ENCODE results near the gene PCSK6. TPM values are rescaled to one million over a fixed set of nuclear protein-coding genes. Genes with fewer than 3 reads are reported as not detected.

PCSK6 gene
- total RNA-seq, 3 donors from 2014 or later, result 7.2 to 19.7 (median 18.0) TPM

DNA sequence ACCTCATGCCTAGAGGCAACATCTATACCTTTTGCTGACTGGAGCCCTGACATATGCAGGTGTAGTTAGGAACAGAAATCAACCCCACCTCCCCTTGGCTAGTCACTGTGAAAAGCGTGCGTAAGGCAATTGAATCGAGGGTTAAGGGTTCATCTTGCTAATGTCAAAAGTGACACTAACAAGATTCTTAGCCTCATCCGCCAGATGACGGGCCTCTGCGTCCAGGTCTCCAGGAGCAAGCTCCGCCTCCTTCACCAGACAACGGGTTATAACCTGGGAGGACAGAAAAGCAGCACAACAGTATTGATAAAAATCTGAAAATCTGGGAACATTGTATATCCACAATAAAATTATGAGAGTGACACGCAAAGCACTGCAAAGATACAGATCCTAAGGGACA lies 216.9 kb downstream of the PCSK6 start:
- H3K4me1 ChIP-seq, result peaks cover 0 to 2% of the 10 kb centered on the region in 2 donors
- H3K27ac ChIP-seq, result no peak overlapping the region
- peaks cover 27% of the 10 kb centered on the region for H3K36me3 ChIP-seq
- intact Hi-C loops (cut with DNase I; ENCODE audit: low total_unique reads), result no loop called here
- no peaks in the 10 kb centered on the region for H3K9me3 ChIP-seq
- no peak overlapping the region for H3K4me3 ChIP-seq
- DNase-seq (ENCODE audit: low spot score in 2 of 2), result no peak
- TF ChIP-seq, protein P1, sequence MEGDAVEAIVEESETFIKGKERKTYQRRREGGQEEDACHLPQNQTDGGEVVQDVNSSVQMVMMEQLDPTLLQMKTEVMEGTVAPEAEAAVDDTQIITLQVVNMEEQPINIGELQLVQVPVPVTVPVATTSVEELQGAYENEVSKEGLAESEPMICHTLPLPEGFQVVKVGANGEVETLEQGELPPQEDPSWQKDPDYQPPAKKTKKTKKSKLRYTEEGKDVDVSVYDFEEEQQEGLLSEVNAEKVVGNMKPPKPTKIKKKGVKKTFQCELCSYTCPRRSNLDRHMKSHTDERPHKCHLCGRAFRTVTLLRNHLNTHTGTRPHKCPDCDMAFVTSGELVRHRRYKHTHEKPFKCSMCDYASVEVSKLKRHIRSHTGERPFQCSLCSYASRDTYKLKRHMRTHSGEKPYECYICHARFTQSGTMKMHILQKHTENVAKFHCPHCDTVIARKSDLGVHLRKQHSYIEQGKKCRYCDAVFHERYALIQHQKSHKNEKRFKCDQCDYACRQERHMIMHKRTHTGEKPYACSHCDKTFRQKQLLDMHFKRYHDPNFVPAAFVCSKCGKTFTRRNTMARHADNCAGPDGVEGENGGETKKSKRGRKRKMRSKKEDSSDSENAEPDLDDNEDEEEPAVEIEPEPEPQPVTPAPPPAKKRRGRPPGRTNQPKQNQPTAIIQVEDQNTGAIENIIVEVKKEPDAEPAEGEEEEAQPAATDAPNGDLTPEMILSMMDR (IDR thresholded peaks at IDR 0.05), result no peak
- TF ChIP-seq POLR2A (IDR thresholded peaks at IDR 0.05), result no peak
- no peak for TF ChIP-seq POLR2AphosphoS5 (IDR thresholded peaks at IDR 0.05)
- H3K27me3 ChIP-seq, result no peaks in the 10 kb centered on the region

DNA sequence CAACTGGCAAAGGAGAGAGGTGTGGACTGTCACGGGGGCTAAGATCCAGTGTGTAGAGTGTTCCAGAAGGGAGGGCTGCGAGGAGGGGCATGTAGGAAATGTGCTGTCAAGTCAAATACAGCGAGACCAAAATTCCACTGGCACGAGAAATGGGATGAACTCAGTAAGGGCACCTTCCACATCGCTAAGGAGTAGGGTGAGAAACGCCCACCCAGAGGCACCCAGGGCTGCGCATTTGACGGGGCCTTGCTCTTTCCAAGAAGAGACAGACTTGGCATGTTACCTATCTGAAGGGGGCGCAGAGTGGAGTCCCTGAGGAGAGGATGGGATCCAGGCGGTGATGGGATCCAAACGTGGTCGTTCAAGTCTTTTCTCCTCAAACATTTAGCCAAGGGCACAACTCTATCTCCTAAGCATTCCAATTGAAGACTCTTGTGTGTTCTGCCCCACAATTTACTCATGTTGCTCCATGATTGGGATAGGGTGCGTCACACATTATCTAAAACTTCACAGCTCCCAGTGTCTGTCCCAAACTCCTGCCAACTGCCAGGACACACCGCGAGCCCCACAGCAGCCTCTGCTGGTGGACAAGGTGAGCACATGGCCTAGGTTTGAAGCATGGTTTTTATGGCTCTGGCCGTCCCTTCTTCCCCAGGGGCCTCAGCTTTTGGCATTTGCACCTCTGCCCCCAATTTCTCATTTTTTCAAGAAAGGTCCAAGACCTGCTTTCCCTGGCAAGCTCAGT lies 219.9 kb downstream of the PCSK6 start:
- Histone ChIP-seq H3K27ac (no peak overlapping the region), H3K27me3 (no peaks in the 10 kb centered on the region), H3K9me3 (no peaks in the 10 kb centered on the region), H3K36me3 (peaks cover 27% of the 10 kb centered on the region), H3K4me3 (no peak overlapping the region), H3K4me1 (peaks cover 5 to 10% of the 10 kb centered on the region in 2 donors)
- no peak for DNase-seq (ENCODE audit: low spot score in 2 of 2)
- intact Hi-C loops (cut with DNase I; ENCODE audit: low total_unique reads), result no loop called here
- TF ChIP-seq, protein P1 (IDR thresholded peaks at IDR 0.05), result no peak
- no peak for TF ChIP-seq POLR2AphosphoS5 (IDR thresholded peaks at IDR 0.05)
- no peak for TF ChIP-seq POLR2A (IDR thresholded peaks at IDR 0.05)

DNA sequence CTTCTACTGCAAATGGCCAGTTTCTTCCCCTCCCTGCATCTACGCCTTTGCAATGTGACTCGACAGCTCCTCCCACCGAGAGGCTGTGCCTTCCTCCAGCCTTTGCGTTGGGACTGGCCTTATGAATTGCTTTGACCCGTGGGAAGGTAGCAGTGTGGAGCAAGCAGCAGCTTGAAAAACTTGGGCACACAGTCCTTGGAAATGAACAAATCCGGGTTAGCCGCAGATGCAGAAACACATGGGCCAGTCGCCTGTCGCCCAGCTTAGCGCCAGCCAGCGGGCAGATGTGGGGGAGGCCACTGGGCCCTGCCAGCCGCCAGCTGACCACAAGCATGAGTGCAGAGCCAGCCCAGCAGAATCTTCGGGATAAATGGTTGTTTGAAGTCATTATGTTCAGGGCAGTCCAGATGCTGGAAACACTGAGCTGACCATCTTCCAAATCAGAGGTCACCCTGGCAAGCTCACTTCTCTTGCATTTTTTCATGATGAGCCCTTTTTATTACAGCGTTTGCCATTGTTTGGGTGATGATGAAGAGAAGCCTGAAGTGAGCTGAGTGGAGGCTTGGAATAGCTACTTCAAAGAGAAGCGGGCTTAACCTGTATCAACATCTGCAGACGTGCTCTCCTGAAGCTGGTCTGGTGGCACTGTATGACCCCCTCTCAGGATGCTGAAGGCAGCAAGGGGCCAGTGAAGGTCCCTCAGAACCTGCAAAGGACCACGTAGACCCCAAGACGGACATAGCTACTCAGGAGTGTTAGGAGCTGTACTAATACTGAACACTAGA lies 222.0 kb downstream of the PCSK6 start:
- peak in 1 of 2 donors; percentile 77 for DNase-seq (ENCODE audit: low spot score in 2 of 2)
- TF ChIP-seq, protein P1 (IDR thresholded peaks at IDR 0.05), result no peak
- no peak for TF ChIP-seq POLR2A (IDR thresholded peaks at IDR 0.05)
- no peak for TF ChIP-seq POLR2AphosphoS5 (IDR thresholded peaks at IDR 0.05)
- peak overlapping the region; percentile 78 to 85 for H3K27ac ChIP-seq
- no peaks in the 10 kb centered on the region for H3K27me3 ChIP-seq
- H3K4me1 ChIP-seq, result peaks cover 5 to 10% of the 10 kb centered on the region in 2 donors
- no peaks in the 10 kb centered on the region for H3K9me3 ChIP-seq
- peaks cover 15% of the 10 kb centered on the region for H3K36me3 ChIP-seq
- peak overlapping the region in 1 of 3 donors; percentile 40 for H3K4me3 ChIP-seq
- intact Hi-C loops (cut with DNase I; ENCODE audit: low total_unique reads), result no loop called here

DNA sequence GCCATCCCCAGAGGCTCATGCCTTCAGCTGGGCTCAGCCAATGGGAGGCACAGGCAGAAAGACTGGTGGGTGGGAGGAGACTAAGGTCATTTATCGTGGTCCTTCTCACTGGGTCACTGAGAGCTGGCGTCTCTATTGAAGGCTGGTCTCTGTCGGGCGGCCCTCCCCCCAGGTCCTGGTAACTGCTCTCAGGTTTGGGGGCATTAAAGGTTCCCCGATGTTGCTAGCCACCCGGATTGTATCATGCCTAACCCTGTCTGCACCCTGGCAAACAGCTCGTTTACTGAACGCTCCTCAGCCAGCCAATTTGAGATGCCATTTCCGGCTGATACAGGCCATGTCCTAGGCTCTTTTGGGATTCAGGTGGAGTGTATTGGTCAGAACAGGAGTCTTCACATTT lies 222.7 kb downstream of the PCSK6 start:
- Histone ChIP-seq H3K4me3 (peak overlapping the region in 1 of 3 donors; percentile 40), H3K36me3 (peaks cover 9% of the 10 kb centered on the region), H3K9me3 (no peaks in the 10 kb centered on the region), H3K4me1 (peaks cover 5 to 10% of the 10 kb centered on the region in 2 donors), H3K27me3 (no peaks in the 10 kb centered on the region), H3K27ac (peak overlapping the region; percentile 78 to 85)
- DNase-seq (ENCODE audit: low spot score in 2 of 2), result no peak
- no peak for TF ChIP-seq POLR2AphosphoS5 (IDR thresholded peaks at IDR 0.05)
- TF ChIP-seq POLR2A (IDR thresholded peaks at IDR 0.05), result no peak
- TF ChIP-seq, protein P1 (IDR thresholded peaks at IDR 0.05), result no peak
- intact Hi-C loops (cut with DNase I; ENCODE audit: low total_unique reads), result no loop called here

DNA sequence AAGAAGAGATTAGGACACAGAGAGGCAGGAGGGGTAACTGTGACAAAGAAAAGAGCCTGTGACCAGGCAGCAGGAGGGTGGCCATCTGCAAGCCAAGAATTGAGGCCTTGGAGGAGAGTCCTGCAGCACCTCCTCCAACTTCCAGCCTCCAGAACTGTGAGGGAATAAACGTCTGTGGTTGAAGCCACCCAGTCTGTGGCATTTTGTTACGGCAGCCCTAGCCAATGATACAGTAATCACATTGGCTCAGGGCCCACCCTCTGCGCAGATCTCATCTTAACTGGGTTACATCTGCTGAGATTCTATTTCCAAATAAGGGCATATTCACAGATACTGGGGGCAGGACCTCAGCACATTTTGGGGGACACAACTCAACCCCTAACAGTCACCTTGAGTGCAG lies 223.5 kb downstream of the PCSK6 start:
- no peaks in the 10 kb centered on the region for H3K27me3 ChIP-seq
- no peaks in the 10 kb centered on the region for H3K9me3 ChIP-seq
- TF ChIP-seq POLR2AphosphoS5 (IDR thresholded peaks at IDR 0.05), result no peak
- TF ChIP-seq, protein P1 (IDR thresholded peaks at IDR 0.05), result no peak
- TF ChIP-seq POLR2A (IDR thresholded peaks at IDR 0.05), result no peak
- peaks cover 1% of the 10 kb centered on the region for H3K36me3 ChIP-seq
- no peak overlapping the region for H3K4me3 ChIP-seq
- intact Hi-C loops (cut with DNase I; ENCODE audit: low total_unique reads), result no loop called here
- H3K4me1 ChIP-seq, result peaks cover 5 to 10% of the 10 kb centered on the region in 2 donors
- peak overlapping the region; percentile 78 to 85 for H3K27ac ChIP-seq
- DNase-seq (ENCODE audit: low spot score in 2 of 2), result no peak
